Spinal cord (tissue), 10 donors: ENCODE data around the gene GLB1L3. TPM values are rescaled to one million over a fixed set of nuclear protein-coding genes. Genes with fewer than 3 reads are reported as not detected.
A peak's percentile ranks its signal among the peaks of the same experiment; 100 is the strongest.

Source experiments
- DNase-seq, 6 donors: peaks; one replicate each; pipeline versions ENCODE4 v3.0.0 to v3.0.0-alpha.2; 2013 to 2015; ENCODE audit warnings: low spot score in 6 of 6, low read depth in 4 of 6
- H3K27ac ChIP-seq: one replicate; pipeline ENCODE4 v1.5.1; 2013; ENCODE audit warnings: low read depth, low read length, control low read depth
- H3K27me3 ChIP-seq: one replicate; pipeline ENCODE4 v1.6.1; 2013; ENCODE audit warnings: low read length; ENCODE audit not compliant: control insufficient read depth, insufficient read depth
- H3K36me3 ChIP-seq: one replicate; pipeline ENCODE4 v1.6.1; 2013; ENCODE audit warnings: low read length; ENCODE audit not compliant: control insufficient read depth, insufficient read depth
- H3K4me1 ChIP-seq: one replicate; pipeline ENCODE4 v1.6.1; 2013; ENCODE audit warnings: low read length; ENCODE audit not compliant: control insufficient read depth, insufficient read depth
- H3K4me3 ChIP-seq: one replicate; pipeline ENCODE4 v1.5.1; 2013; ENCODE audit warnings: low read depth, low read length, control low read depth
- H3K9me3 ChIP-seq: one replicate; pipeline ENCODE4 v1.6.1; 2013; ENCODE audit warnings: low read length; ENCODE audit not compliant: control insufficient read depth, insufficient read depth
- WGBS: methylation state at CpG from one replicate; pipeline ENCODE4 v1.1.5; 2013; ENCODE audit warnings: missing lambda C conversion rate; ENCODE audit not compliant: insufficient coverage; 5-methylcytosine and 5-hydroxymethylcytosine counted together
- long read RNA-seq, 4 donors: transcript quantifications; one replicate each; lab custom pipeline, GENCODE V29; 2026
- polyA plus RNA-seq, 2 donors: library from polyadenylated mRNA; unstranded; fragments of 120-200 nt; gene quantifications; one replicate each; pipeline ENCODE4 v1.2.1, GENCODE V29; 2013; ENCODE audit not compliant: insufficient read length in 2 of 2
- total RNA-seq, 2 donors: library from RNA; depleted of rRNA in 1 of 2; stranded (reverse); fragments of 120-200 nt in 1 of 2; fragments of >200 nt in 1 of 2; gene quantifications; one replicate each; pipeline versions ENCODE4 v1.2.3 to v1.2.4, GENCODE V29; 2013 to 2014
- donor health status: healthy.

Gene GLB1L3, protein sequence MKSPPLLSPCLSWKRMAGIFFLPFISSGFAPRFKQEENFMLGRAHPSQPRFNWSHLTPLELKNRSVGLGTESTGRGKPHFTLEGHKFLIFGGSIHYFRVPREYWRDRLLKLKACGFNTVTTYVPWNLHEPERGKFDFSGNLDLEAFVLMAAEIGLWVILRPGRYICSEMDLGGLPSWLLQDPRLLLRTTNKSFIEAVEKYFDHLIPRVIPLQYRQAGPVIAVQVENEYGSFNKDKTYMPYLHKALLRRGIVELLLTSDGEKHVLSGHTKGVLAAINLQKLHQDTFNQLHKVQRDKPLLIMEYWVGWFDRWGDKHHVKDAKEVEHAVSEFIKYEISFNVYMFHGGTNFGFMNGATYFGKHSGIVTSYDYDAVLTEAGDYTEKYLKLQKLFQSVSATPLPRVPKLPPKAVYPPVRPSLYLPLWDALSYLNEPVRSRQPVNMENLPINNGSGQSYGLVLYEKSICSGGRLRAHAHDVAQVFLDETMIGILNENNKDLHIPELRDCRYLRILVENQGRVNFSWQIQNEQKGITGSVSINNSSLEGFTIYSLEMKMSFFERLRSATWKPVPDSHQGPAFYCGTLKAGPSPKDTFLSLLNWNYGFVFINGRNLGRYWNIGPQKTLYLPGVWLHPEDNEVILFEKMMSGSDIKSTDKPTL
- total RNA-seq: under 1 TPM; 0.28 to 0.69 TPM
- 1 to 10 TPM; 2.6 to 2.9 TPM for polyA plus RNA-seq
- long read RNA-seq, donor 1: 0 reads
- long read RNA-seq, donor 2: 0 reads
- long read RNA-seq, donor 3: 0 reads
- long read RNA-seq, donor 4: 0 reads

DNA sequence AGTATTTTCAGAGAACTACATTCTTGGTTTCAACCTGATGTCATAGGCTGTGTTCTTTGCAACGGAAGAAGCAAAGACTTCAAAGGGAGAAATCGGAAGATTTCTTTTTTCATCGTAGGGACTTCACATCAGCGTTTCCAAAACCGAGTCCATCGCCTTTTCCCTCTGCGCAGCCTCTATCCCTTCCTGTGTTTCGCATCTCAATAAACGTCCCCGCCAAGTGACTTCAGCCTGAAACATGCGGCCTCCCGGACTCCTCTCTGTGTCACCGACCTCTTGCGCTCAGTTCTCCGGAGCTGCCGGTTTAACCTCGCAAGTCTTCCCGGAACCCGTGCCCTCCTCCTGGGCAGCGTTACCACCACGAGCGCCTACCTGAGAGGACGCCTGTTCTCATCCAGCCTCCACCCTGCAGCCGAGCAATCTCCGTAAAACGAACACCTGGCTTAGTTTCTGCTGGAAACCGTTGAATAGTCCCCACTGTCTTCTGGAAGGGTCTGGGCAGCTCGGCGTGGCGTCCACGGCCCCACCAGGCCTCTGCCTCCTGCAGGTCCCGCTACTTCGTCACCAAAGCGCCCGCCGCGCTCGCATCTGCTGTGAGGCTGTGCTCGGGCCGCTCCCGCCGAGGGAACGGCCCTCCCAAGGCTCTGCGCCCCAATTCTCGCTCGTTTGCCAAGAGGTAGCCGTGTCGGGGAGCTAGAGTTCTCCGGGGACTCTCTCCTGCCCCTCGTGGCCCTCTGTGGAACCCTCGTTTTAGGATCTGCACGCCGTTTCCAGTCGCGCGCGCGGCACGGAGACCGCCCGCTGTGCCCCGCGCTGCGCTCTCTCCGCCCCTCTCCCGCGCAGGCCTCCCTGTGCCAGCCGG lies at the start of gene GLB1L3:
Gene GLB1L3 (plus strand): TSS at position 846 of the 862 bp plus-strand sequence. CDS start 362 bp downstream, outside the sequence.
- Histone ChIP-seq H3K9me3 (no peaks in the 10 kb centered on the region), H3K36me3 (no peaks in the 10 kb centered on the region), H3K27me3 (peaks cover 67% of the 10 kb centered on the region), H3K4me3 (peak within 1 kb of the TSS; percentile 40), H3K27ac (no peak within 1 kb of the TSS), H3K4me1 (peaks cover 20% of the 10 kb centered on the region)
- DNase-seq: peak in 4 of 6 donors; percentile 28 to 87 (median 60)
- WGBS: under 1% methylated on average over 68 of the region's 68 CpGs

GRCh38 chr11:134226806-134227325 lies 49.3 kb upstream of the GLB1L3 start:
- no peak overlapping the region for H3K27ac ChIP-seq
- peaks cover 22% of the 10 kb centered on the region for H3K4me1 ChIP-seq
- no peaks in the 10 kb centered on the region for H3K27me3 ChIP-seq
- 67% methylated on average over 1 of the region's 5 CpGs for WGBS
- H3K36me3 ChIP-seq: peaks cover 2% of the 10 kb centered on the region
- no peaks in the 10 kb centered on the region for H3K9me3 ChIP-seq
- no peak overlapping the region for H3K4me3 ChIP-seq
- no peak for DNase-seq

- 82% methylated on average over 4 of the region's 6 CpGs for WGBS
- Histone ChIP-seq H3K9me3 (no peaks in the 10 kb centered on the region), H3K36me3 (peaks cover 9% of the 10 kb centered on the region), H3K27ac (no peak overlapping the region), H3K27me3 (no peaks in the 10 kb centered on the region), H3K4me3 (no peak overlapping the region), H3K4me1 (peaks cover 15% of the 10 kb centered on the region)
- DNase-seq: no peak
Measured at GRCh38 chr11:134228625-134229024, 47.6 kb upstream of the GLB1L3 start.

- Histone ChIP-seq H3K4me1 (peaks cover 15% of the 10 kb centered on the region), H3K27me3 (no peaks in the 10 kb centered on the region), H3K36me3 (peaks cover 9% of the 10 kb centered on the region), H3K4me3 (no peak overlapping the region), H3K27ac (no peak overlapping the region), H3K9me3 (no peaks in the 10 kb centered on the region)
- DNase-seq: no peak
- 58% methylated on average over 6 of the region's 6 CpGs for WGBS
Measured at GRCh38 chr11:134229126-134229790, 46.9 kb upstream of the GLB1L3 start.

- Histone ChIP-seq H3K36me3 (peaks cover 14% of the 10 kb centered on the region), H3K4me1 (peaks cover 12% of the 10 kb centered on the region), H3K27me3 (no peaks in the 10 kb centered on the region), H3K9me3 (no peaks in the 10 kb centered on the region), H3K4me3 (no peak overlapping the region), H3K27ac (no peak overlapping the region)
- no CpG with 5 or more reads among the region's 4 CpGs for WGBS
- no peak for DNase-seq
Measured at GRCh38 chr11:134230339-134230738, 45.8 kb upstream of the GLB1L3 start.

GRCh38 chr11:134231958-134232659 lies 44.1 kb upstream of the GLB1L3 start:
- no peak for DNase-seq
- no peaks in the 10 kb centered on the region for H3K27me3 ChIP-seq
- no peak overlapping the region for H3K4me3 ChIP-seq
- 84% methylated on average over 6 of the region's 10 CpGs for WGBS
- no peak overlapping the region for H3K27ac ChIP-seq
- H3K36me3 ChIP-seq: peaks cover 17% of the 10 kb centered on the region
- H3K4me1 ChIP-seq: peaks cover 3% of the 10 kb centered on the region
- no peaks in the 10 kb centered on the region for H3K9me3 ChIP-seq

DNA sequence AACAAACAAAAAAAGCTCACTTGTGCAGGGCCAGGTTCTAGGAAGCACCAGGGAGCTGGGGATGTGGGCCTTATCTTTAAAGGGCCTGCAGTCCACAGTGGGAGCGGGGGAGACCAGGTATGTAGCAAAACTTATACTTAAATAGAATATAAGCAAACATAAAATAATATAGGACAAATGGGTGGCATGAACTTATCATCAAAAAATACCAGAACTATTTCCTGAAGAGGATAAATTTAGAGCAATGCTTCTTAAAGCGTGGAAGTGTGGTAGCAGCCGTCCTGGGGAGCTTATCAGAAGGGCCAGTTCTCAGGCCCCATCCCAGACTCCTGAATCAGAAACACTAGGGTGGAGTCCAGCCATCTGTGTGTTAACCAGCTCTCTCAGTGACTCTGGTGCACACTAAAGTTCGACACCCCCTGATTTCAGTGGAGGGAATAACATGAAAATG lies 42.4 kb upstream of the GLB1L3 start:
- Histone ChIP-seq H3K36me3 (peaks cover 27% of the 10 kb centered on the region), H3K27ac (no peak overlapping the region), H3K27me3 (no peaks in the 10 kb centered on the region), H3K9me3 (no peaks in the 10 kb centered on the region), H3K4me1 (no peaks in the 10 kb centered on the region), H3K4me3 (no peak overlapping the region)
- 94% methylated on average over 2 of the region's 4 CpGs for WGBS
- no peak for DNase-seq

- H3K27me3 ChIP-seq: no peaks in the 10 kb centered on the region
- no peaks in the 10 kb centered on the region for H3K9me3 ChIP-seq
- H3K27ac ChIP-seq: no peak overlapping the region
- no peak for DNase-seq
- no peaks in the 10 kb centered on the region for H3K4me1 ChIP-seq
- H3K4me3 ChIP-seq: no peak overlapping the region
- peaks cover 35% of the 10 kb centered on the region for H3K36me3 ChIP-seq
- WGBS: 89% methylated on average over 2 of the region's 3 CpGs
Measured at GRCh38 chr11:134235399-134235798, 40.8 kb upstream of the GLB1L3 start.
